K562 (cell line): Measurements from ENCODE around the gene CD48. TPM values are rescaled to one million over a fixed set of nuclear protein-coding genes. Genes with fewer than 3 reads are reported as not detected.

Experiments
- CREB1 ChIP-seq, 2 experiments: sonication (generic) in 1 of 2; formaldehyde crosslinking in 1 of 2; IDR thresholded peaks; 2 replicates each; pipeline versions ENCODE4 v1.6.1 to v1.8.0; 2012 to 2022; ENCODE audit warnings: inconsistent platforms in 1 of 2, mild to moderate bottlenecking in 1 of 2, missing genetic modification reagents in 1 of 2, moderate library complexity in 1 of 2
- MAFK ChIP-seq: IDR thresholded peaks from 2 replicates; pipeline ENCODE4 v1.6.1; 2011; ENCODE audit warnings: low read length, improper control_type of control experiment
- REST ChIP-seq, 2 experiments: fragments of 450-650 bp; formaldehyde crosslinking in 1 of 2; IDR thresholded peaks; 2 replicates each; pipeline versions ENCODE4 v1.4.0 to v1.6.1; 2014 to 2020; ENCODE audit warnings: mild to moderate bottlenecking in 2 of 2, borderline replicate concordance in 1 of 2, low read depth in 1 of 2
- RFX1 ChIP-seq: fragments of 450-650 bp; IDR thresholded peaks from 2 replicates; pipeline ENCODE4 v1.6.1; 2016; ENCODE audit warnings: mild to moderate bottlenecking, moderate library complexity
- SMC3 ChIP-seq: conservative IDR thresholded peaks from 2 replicates; pipeline ENCODE4 v1.6.1; 2011; ENCODE audit warnings: low read depth, low read length, improper control_type of control experiment; ENCODE audit not compliant: insufficient read depth
- ZFP91 ChIP-seq: sonication (generic); formaldehyde crosslinking; IDR thresholded peaks from 2 replicates; pipeline ENCODE4 v1.8.0; 2022; ENCODE audit warnings: mild to moderate bottlenecking, missing genetic modification reagents
- ZKSCAN1 ChIP-seq: fragments of 150-350 bp; IDR thresholded peaks from 2 replicates; pipeline ENCODE4 v1.6.1; 2016; ENCODE audit warnings: low read depth, low read length
- ZNF263 ChIP-seq: sonication (generic); formaldehyde crosslinking; IDR thresholded peaks from 2 replicates; pipeline ENCODE4 v1.8.0; 2022; ENCODE audit warnings: mild to moderate bottlenecking, missing genetic modification reagents, borderline replicate concordance
- ZNF384 ChIP-seq: IDR thresholded peaks from 2 replicates; pipeline ENCODE4 v1.6.1; 2012; ENCODE audit warnings: low read depth, low read length, improper control_type of control experiment
- ZNF609 ChIP-seq: sonication (generic); formaldehyde crosslinking; IDR thresholded peaks from 2 replicates; pipeline ENCODE4 v1.8.1; 2023; ENCODE audit warnings: missing genetic modification reagents, mild to moderate bottlenecking, borderline replicate concordance
- polyA plus RNA-seq, 8 experiments: library from polyadenylated mRNA; depleted of rRNA in 4 of 8; stranded (reverse) in 5 of 8; unstranded in 3 of 8; fragments of >200 nt; fragmentation: Nextera tagmentation in 2 of 8; fragmentation: Illumina TruSeq in 1 of 8; extraction: Ambion mirVana in 2 of 8; extraction: Trizol in 1 of 8; gene quantifications; 2 replicates each; pipeline versions ENCODE4 v1.2.1 to v1.2.3, GENCODE V29; 2011 to 2014; ENCODE audit warnings: inconsistent platforms in 1 of 8, missing spikeins in 1 of 8
- total RNA-seq, 7 experiments: library from RNA; depleted of rRNA in 6 of 7; stranded (reverse); fragments of >200 nt in 6 of 7; fragmentation: Illumina TruSeq in 2 of 7; extraction: Trizol in 2 of 7; gene quantifications; 2 replicates each; pipeline versions ENCODE4 v1.2.1 to v1.2.3, GENCODE V29; 2011 to 2021; ENCODE audit warnings: low replicate concordance in 1 of 7

Gene CD48
- total and polyA plus RNA-seq, 9 of the 15 experiments (the other 6 are each of a cell fraction or from before 2014, with no cell fraction given) = 0.10 to 0.42 (median 0.29) TPM; not detected in 3

GRCh38 chr1:160681066-160681890, 30.3 kb downstream of the CD48 start (continued):
- TF ChIP-seq RFX1 (no peak), ZKSCAN1 (0 out of 2 replicates have a peak, but pooled peaks have one; percentile 29), ZNF609 (no peak), ZNF384 (peak; percentile 37; the same call in 1 of the 2 replicates), REST (IDR thresholded peaks at IDR 0.05; ENCODE audit: borderline replicate concordance) (peak; percentile 85), REST (CRISPR knock-in tag; IDR thresholded peaks at IDR 0.05; ENCODE audit: low read depth) (no peak), CREB1 (IDR thresholded peaks at IDR 0.05) (no peak), CREB1 (CRISPR knock-in tag; IDR thresholded peaks at IDR 0.05) (peak; percentile 25; the same call in 1 of the 2 replicates), SMC3 (peak; percentile 84), MAFK (peak; percentile 94), ZFP91 (CRISPR knock-in tag) (no peak), ZNF263 (CRISPR knock-in tag) (no peak)
